Glomerular visceral epithelial cell (primary cell): Measurements from ENCODE around the gene LEF1.

ENCODE experiments used
- DNase-seq: peaks from one replicate; pipeline ENCODE4 v3.0.0-alpha.2; 2016; ENCODE audit errors: extremely low spot score

The LEF1 gene

GRCh38 chr4:108168671-108169523 lies at the start of gene LEF1:
Gene LEF1, minus strand, starts transcription at chr4:108168932. Its CDS starts 1,165 bp downstream, at chr4:108167767.
- peak; percentile 51 for DNase-seq

GRCh38 chr4:108216510-108216909 lies 47.8 kb upstream of the LEF1 start:
- no peak for DNase-seq

GRCh38 chr4:108215055-108215454 lies 46.3 kb upstream of the LEF1 start:
- DNase-seq, result no peak

- DNase-seq, result no peak
Measured at GRCh38 chr4:108213723-108214122, 45.0 kb upstream of the LEF1 start.

GRCh38 chr4:108213308-108213707 lies 44.6 kb upstream of the LEF1 start:
- no peak for DNase-seq

GRCh38 chr4:108210989-108211835 lies 42.5 kb upstream of the LEF1 start:
- DNase-seq, result no peak

GRCh38 chr4:108209489-108209888 lies 40.8 kb upstream of the LEF1 start:
- no peak for DNase-seq

- no peak for DNase-seq
Measured at GRCh38 chr4:108205859-108206258, 37.1 kb upstream of the LEF1 start.

GRCh38 chr4:108204518-108204917 lies 35.8 kb upstream of the LEF1 start:
- no peak for DNase-seq

GRCh38 chr4:108203377-108203776 lies 34.6 kb upstream of the LEF1 start:
- no peak for DNase-seq

DNA sequence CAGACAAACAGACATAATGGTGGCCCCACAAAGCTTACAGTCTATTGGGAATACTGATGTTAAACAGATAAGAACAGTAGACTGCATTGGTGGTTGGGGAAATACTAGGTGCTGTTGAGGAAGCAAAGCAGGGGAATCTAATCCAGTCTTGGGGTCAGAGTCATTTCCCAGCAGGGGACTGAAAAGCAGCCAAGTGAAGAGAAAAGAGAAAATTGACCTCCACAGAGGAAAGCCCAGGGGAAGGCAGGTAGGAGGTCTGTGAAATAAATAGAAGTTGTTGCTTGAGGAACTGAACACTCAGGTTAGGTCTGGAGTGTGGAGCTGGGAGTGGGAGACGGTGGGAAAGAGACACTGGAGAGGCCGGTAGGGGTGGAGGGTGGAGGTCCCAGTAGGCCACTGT lies 33.0 kb upstream of the LEF1 start:
- no peak for DNase-seq

DNA sequence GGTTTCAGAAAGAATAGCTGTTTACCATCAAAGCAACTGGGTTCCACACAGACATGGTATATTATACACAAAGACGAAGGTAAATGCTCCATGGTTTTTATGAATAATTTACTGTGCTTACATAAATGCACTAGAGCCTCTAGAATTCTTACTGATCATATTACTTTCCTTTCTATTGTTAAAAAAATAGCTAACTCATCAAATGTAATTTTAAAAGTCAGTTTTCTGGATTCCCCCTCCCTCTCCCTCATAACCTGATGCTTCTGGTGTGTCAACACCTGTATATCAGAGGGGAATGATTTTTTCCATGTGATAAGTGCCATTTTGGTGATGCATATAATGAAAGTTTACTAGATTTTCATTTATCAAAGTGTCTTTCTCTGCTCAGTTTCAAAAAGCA lies 31.1 kb upstream of the LEF1 start:
- DNase-seq, result no peak

DNA sequence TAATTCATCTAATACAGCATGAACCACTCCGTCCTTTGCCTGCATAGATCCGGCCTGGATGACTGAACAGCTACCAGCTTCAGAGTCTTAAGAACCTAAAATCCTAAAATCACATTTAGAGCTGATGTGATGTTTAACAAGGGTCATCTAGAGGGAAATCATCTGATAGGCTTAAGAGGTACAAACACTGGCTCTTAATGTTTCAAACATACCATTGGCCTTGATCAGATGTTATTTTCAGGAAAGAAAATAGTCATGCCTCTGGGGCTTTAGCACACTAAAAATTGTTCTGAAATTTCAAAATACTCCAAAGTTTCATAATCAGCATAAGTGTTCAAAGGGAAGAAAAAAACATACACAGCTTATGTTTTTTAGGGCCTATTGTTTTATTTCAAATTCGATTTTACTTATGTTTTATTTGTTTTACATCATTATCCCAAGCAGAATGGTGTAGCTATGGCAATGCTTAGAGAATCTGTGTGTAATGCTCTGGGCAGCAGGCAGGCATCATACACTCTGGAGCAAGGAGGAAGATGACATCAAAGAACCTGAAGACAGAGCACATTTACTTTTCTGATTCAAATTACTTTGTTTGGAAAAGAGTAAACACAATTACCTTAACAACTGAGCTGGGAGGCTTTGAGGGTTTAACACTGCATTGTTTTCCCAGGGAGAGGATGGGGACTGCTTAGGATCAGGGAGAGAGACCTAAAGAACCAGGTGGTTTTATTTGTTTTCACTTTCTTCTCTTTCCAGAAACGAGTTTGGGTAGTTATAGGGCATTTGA lies 25.3 kb upstream of the LEF1 start:
- DNase-seq, result no peak

- DNase-seq, result no peak
Measured at GRCh38 chr4:108192935-108193334, 24.2 kb upstream of the LEF1 start.

DNA sequence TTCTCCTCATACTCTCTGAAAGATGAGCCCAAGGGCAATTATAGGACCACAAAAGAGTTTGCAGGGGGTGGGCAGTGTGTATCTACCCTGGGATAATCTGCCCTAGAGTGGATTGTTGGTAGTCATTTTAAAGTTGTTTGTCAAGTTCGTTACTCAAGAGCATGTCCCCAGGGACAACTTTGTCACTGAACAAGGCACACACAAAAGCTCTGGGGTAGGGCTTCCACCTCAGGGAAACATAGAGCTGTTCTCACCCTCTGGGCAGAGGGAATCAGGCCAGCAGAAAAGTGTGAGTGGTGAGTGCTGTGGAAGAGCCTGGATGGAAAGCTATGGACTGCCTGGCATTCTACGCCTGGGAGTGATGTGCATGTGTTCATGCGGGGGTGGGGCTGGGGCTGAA lies 23.3 kb upstream of the LEF1 start:
- DNase-seq, result no peak

DNA sequence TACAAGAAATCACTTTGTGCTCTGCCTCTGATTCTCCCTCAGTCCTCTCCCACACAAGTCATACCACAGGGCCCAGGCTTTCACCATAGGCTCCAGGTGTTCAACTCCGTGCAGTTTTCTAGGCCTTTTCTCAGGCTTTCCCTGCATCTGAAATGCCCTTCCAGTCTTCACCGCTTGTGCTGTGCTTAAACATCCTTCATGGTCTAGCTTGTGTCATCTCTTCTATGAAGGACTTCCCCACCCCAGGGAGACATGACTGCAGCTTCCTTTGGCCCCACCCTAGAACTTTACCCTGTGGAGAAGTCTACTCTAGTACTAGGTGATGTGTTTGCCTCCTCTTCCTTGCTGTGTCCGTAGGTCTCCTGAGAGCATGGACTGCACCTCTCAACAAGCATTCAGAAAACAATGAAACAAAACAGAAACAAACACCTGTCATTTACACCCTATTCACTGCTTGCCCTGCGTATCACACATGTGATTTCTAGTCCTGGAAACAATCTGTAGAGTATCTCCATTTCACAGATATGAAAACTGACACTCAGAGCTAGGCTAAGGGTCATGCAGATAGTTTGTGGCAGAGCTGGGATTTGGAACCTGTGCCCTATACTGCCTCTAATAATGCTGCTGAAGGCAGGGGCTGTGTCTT lies 22.7 kb upstream of the LEF1 start:
- no peak for DNase-seq

- DNase-seq, result no peak
Measured at GRCh38 chr4:108188770-108189169, 20.0 kb upstream of the LEF1 start.

GRCh38 chr4:108185252-108185651 lies 16.5 kb upstream of the LEF1 start:
- no peak for DNase-seq

GRCh38 chr4:108184453-108185049 lies 15.8 kb upstream of the LEF1 start:
- no peak for DNase-seq

DNA sequence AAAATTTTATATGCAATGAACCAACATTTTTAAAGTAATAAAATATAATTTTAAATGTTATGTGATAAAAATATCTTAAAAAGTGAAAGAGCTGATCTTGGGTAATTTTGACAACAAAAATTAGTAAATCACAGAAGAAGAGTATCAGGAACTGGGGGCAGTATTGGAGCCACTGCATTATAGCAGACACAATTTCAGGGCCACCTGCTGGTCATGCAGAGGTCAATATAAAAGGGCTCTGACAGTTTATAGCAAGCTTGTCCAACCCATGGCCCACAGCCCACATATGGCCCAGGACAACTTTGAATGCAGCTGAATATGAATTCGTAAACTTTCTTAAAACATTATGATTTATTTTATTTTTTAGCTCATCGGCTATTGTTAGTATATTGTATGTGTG lies 13.0 kb upstream of the LEF1 start:
- DNase-seq, result no peak

- DNase-seq, result no peak
Measured at GRCh38 chr4:108180513-108180912, 11.8 kb upstream of the LEF1 start.
